ENCODE results near the gene HIPK2.

DNA sequence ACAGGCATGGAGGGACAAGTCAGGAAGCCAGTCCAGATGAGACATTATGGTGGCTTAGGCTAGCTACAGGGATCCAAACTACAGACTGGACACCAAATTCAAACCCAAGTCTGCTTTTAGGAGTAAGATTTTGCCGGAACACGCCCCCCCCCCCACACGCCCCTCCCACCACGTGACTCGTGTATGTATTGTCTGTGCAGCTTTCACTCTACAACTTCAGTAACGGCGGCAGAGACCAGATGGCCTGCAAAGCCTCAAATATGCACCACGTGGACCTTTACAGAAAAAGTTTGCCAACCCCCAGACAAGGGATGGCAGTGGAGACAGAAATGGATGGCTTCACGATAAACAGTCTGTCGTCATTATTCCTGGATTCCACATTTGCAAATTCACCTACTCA lies 14.5 kb downstream of the HIPK2 start:
- TF ChIP-seq E2F8 (IDR thresholded peaks at IDR 0.05; ENCODE audit: low read depth, partially characterized antibody) (no peak), ELK1 (IDR thresholded peaks at IDR 0.05; ENCODE audit: low read depth, low read length) (no peak), TCF7 (IDR thresholded peaks at IDR 0.05; ENCODE audit: borderline replicate concordance) (no peak), ZBTB33 (IDR thresholded peaks at IDR 0.05) (no peak), EZH2 (IDR thresholded peaks at IDR 0.05; ENCODE audit: borderline replicate concordance, control insufficient read depth, low read depth, low read length) (no peak), NFYA (IDR thresholded peaks at IDR 0.05; ENCODE audit: borderline replicate concordance, low read depth, low read length) (no peak), SPI1 (IDR thresholded peaks at IDR 0.05; ENCODE audit: borderline replicate concordance, insufficient read depth, low read depth, low read length) (no peak), ZNF622 (IDR thresholded peaks at IDR 0.05) (no peak), EP300 (IDR thresholded peaks at IDR 0.05; ENCODE audit: borderline replicate concordance in 1 of 2, control insufficient read depth in 1 of 2, low read depth in 2 of 2, low read length in 2 of 2) (no peak)

Measured in GM12878 (cell line).